ENCODE data around the gene SURF2. TPM values are rescaled to one million over a fixed set of nuclear protein-coding genes. Genes with fewer than 3 reads are reported as not detected.
"Not testable (repeated sequence)": the region's sequence is repeated elsewhere in the genome, so short reads cannot be mapped to it uniquely, and the experiment has no call there.

Gene SURF2
- 12.0 TPM for total RNA-seq
- long read RNA-seq, transcript SURF2-201 (6 exons, 842 nt): major isoform, 12 of 17 reads
- long read RNA-seq, partial matches to known transcripts: 1 of 17 reads
- long read RNA-seq, other reads (novel, unspliced or antisense): 4 of 17 reads

DNA sequence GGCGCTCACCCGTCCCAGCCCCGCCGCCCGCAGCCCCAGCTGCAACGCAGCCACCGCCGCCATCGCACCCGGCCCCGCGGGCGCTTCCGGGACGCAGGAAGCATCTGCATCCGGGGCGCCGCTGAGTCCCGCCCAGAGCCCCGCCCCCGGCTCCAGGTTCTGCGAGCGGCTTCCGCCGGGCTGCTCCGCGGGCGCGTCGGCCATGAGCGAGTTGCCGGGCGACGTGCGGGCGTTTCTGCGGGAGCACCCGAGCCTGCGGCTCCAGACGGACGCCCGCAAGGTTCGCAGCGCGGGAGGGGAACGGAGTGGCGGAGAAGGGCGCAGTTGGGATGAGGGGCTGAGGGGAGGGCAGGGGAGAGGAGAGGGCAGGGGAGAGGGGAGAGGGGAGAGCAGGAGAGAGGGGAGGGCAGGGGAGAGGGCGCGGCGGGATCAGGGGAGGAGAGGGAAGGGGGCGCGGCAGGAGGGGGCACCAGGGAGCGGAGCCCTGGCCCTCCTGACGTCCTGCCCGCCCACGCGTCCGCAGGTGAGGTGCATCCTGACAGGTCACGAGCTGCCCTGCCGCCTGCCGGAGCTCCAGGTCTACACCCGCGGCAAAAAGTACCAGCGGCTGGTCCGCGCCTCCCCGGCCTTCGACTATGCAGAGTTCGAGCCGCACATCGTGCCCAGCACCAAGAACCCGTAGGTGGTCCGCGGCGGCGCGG is at the start of gene SURF2, which contains the start of gene SURF1:
Gene SURF2, plus strand, starts transcription at position 160 of the 701 bp plus-strand sequence. Its CDS starts 43 bp downstream, at position 203.
Gene SURF1, minus strand, starts transcription at position 97 of the 701 bp plus-strand sequence. Its CDS starts 34 bp downstream, at position 63.
- no peaks in the 10 kb centered on the region for H3K9me3 ChIP-seq
- peak within 1 kb of the TSS; percentile 82 for H3K27ac ChIP-seq
- H3K36me3 ChIP-seq: peaks cover 50% of the 10 kb centered on the region
- TF ChIP-seq, protein P1, sequence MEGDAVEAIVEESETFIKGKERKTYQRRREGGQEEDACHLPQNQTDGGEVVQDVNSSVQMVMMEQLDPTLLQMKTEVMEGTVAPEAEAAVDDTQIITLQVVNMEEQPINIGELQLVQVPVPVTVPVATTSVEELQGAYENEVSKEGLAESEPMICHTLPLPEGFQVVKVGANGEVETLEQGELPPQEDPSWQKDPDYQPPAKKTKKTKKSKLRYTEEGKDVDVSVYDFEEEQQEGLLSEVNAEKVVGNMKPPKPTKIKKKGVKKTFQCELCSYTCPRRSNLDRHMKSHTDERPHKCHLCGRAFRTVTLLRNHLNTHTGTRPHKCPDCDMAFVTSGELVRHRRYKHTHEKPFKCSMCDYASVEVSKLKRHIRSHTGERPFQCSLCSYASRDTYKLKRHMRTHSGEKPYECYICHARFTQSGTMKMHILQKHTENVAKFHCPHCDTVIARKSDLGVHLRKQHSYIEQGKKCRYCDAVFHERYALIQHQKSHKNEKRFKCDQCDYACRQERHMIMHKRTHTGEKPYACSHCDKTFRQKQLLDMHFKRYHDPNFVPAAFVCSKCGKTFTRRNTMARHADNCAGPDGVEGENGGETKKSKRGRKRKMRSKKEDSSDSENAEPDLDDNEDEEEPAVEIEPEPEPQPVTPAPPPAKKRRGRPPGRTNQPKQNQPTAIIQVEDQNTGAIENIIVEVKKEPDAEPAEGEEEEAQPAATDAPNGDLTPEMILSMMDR (IDR thresholded peaks at IDR 0.05): no peak
- no peaks in the 10 kb centered on the region for H3K27me3 ChIP-seq
- peak within 1 kb of the TSS; percentile 85 for H3K4me3 ChIP-seq
- intact Hi-C loops (cut with DNase I): no loop called here
- DNase-seq (peak; percentile 96), ATAC-seq (peak; percentile 95)
- H3K4me1 ChIP-seq: peaks cover 18% of the 10 kb centered on the region

DNA sequence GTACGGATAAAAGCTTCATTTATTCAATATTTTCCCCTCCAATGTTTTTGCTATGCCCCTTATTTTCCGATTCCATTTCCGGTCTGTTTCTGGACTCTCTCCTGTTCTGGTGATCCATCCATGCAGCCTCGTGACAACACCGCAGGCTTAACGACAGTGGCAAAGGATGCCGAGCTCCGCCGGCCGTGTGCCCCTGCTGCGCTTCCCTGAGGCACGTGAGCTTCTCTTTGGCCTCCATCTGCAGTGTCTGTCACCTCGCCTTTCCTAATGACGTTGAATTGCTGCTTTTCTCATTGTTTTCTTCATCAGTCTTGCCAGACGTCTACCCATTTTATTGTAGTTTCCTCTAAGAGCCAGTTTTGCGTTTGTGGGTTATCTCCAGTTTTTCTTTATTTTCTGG is 49.0 kb upstream of the SURF2 start:
- no peaks in the 10 kb centered on the region for H3K4me1 ChIP-seq
- ATAC-seq (no peak), DNase-seq (no peak)
- H3K36me3 ChIP-seq: no peaks in the 10 kb centered on the region
- H3K27me3 ChIP-seq: no peaks in the 10 kb centered on the region
- H3K27ac ChIP-seq: no peak overlapping the region
- intact Hi-C loops (cut with DNase I): no loop called here
- H3K9me3 ChIP-seq: no peaks in the 10 kb centered on the region
- TF ChIP-seq, protein P1 (IDR thresholded peaks at IDR 0.05): no peak
- H3K4me3 ChIP-seq: no peak overlapping the region

DNA sequence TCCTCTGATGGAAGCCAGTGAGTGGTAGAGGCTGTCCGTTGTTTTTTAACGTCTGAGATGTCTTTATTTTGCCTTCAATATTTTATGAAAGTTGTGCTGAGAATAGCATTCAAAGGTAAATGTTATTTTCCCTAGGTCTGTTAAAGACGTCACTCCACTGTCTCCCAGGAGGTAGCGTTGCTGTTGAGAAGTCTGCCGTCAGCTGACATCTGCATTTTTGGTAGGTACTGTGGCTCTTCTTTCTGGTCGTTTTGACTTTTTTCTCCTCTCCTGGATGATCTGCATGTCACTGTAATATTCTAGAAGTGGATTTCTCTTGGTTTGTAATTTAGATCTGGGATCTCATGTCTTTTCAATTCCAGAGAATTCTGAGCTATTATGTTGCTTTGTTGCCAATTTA is 46.7 kb upstream of the SURF2 start:
- H3K27me3 ChIP-seq: no peaks in the 10 kb centered on the region
- no peaks in the 10 kb centered on the region for H3K4me1 ChIP-seq
- intact Hi-C loops (cut with DNase I): no loop called here
- H3K36me3 ChIP-seq: no peaks in the 10 kb centered on the region
- H3K4me3 ChIP-seq: no peak overlapping the region
- TF ChIP-seq, protein P1 (IDR thresholded peaks at IDR 0.05): no peak
- DNase-seq (no peak), ATAC-seq (no peak)
- no peak overlapping the region for H3K27ac ChIP-seq
- no peaks in the 10 kb centered on the region for H3K9me3 ChIP-seq

DNA sequence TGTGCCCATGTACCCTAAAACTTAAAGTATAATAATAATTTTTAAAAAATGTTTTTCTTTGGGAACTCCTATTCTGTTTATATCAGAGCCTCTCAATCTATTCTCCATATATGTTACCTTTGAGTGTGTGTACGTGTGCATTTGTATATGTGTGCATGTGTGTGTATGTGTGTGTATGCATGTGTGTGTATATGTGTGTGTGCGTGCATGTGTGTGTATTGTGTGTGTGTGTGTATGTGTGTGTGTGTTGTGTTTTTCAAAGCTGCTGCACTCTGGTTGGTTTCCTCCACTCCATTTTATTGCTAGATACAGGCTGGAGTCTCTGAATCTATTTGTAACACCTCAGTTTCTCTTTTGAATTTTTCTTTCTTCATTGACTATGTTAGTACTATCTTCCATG is 40.4 kb upstream of the SURF2 start:
- no peaks in the 10 kb centered on the region for H3K9me3 ChIP-seq
- ATAC-seq: no peak
- no peaks in the 10 kb centered on the region for H3K27me3 ChIP-seq
- intact Hi-C loops (cut with DNase I): no loop called here
- no peaks in the 10 kb centered on the region for H3K4me1 ChIP-seq
- no peaks in the 10 kb centered on the region for H3K36me3 ChIP-seq
- no peak for DNase-seq
- TF ChIP-seq, protein P1 (IDR thresholded peaks at IDR 0.05): no peak
- no peak overlapping the region for H3K4me3 ChIP-seq
- H3K27ac ChIP-seq: no peak overlapping the region

DNA sequence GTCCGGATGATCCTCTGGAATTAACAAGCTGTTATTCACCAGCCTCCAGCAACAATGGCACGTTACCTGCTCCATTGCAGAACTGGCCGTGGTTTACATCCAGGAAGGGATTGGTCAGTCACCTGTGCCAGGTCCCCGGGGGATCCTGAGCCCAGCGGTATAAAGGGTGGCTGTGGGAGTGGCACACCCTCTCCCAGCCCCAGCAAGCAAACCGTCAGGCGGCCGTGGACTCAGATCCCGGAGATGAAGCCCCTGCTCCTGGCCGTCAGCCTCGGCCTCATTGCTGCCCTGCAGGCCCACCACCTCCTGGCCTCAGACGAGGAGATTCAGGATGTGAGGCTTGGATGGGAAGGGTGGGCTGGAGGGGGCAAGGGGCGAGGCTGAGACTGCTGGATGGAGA is 38.8 kb upstream of the SURF2 start:
- H3K36me3 ChIP-seq; DNase-seq; intact Hi-C loops (cut with DNase I); H3K27ac ChIP-seq; ATAC-seq; H3K4me3 ChIP-seq; H3K27me3 ChIP-seq; H3K9me3 ChIP-seq; H3K4me1 ChIP-seq: not testable (repeated sequence)

DNA sequence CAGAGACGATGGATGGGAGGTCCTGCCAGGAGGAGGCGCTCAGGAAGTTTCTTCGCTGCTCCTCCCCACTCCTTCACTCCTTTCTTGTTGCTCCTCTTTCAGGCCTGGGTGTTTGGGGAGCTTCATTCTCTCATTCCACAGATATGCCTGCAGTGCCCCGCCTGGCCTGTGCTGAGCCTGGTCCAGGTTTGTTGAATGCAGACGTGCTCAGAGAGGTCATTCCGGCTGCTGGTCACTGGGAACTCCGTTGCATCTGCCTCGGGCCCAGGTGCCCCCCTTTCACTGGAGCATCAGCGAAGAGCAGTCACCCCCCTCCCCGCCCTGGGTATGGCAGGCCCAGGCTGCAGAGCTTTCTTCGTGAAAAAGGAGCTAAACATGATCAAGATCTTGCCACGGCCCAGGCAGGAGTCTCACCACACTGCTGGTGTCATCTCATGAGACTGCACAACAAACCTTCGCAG is 35.9 kb upstream of the SURF2 start:
- DNase-seq (peak; percentile 45), ATAC-seq (no peak)
- intact Hi-C loops (cut with DNase I): no loop called here
- Histone ChIP-seq H3K4me1 (no peaks in the 10 kb centered on the region), H3K36me3 (no peaks in the 10 kb centered on the region), H3K4me3 (no peak overlapping the region), H3K27ac (no peak overlapping the region), H3K27me3 (no peaks in the 10 kb centered on the region), H3K9me3 (no peaks in the 10 kb centered on the region)
- TF ChIP-seq, protein P1 (IDR thresholded peaks at IDR 0.05): no peak

Data from upper lobe of right lung (tissue), 1 donor.